ENCODE results near the gene MTREX.
A peak's percentile ranks its signal among the peaks of the same experiment; 100 is the strongest.

MTREX gene

DNA sequence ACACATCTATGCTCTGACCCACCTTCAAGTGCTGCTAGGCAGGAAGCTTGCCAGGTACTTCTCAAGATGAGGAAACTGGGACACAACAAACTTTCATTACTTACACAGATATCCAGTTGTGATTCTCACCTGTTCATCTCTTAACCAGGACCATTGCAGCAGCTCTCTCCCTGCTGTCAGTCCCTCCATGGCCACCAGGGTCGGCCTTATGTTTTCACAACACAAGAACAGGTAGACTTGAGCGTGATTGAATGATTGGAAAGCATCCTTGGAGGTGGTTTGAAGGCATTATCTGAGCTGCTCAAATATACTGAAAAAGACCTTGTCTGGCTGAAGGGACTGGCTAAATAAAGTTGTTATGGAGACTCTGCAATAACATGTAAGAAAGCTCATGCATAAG lies 94.4 kb downstream of the MTREX start:
- H3K36me3 ChIP-seq (replicated peaks): peaks cover 11% of the 10 kb centered on the region
- TF ChIP-seq, protein P1, sequence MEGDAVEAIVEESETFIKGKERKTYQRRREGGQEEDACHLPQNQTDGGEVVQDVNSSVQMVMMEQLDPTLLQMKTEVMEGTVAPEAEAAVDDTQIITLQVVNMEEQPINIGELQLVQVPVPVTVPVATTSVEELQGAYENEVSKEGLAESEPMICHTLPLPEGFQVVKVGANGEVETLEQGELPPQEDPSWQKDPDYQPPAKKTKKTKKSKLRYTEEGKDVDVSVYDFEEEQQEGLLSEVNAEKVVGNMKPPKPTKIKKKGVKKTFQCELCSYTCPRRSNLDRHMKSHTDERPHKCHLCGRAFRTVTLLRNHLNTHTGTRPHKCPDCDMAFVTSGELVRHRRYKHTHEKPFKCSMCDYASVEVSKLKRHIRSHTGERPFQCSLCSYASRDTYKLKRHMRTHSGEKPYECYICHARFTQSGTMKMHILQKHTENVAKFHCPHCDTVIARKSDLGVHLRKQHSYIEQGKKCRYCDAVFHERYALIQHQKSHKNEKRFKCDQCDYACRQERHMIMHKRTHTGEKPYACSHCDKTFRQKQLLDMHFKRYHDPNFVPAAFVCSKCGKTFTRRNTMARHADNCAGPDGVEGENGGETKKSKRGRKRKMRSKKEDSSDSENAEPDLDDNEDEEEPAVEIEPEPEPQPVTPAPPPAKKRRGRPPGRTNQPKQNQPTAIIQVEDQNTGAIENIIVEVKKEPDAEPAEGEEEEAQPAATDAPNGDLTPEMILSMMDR (IDR thresholded peaks at IDR 0.05; ENCODE audit: low read depth, low read length, missing control alignments): peak; percentile 51
- H3K27me3 ChIP-seq (replicated peaks): no peaks in the 10 kb centered on the region
- no peak overlapping the region for H3K4me3 ChIP-seq (ENCODE audit: low read depth, low read length)
- no peak overlapping the region for H3K27ac ChIP-seq
- DNase-seq: no peak
- in situ Hi-C loops (cut with HindIII; ENCODE audit: low pct_ligation_motif_present, low sequenced_read_pairs): no loop called here

DNA sequence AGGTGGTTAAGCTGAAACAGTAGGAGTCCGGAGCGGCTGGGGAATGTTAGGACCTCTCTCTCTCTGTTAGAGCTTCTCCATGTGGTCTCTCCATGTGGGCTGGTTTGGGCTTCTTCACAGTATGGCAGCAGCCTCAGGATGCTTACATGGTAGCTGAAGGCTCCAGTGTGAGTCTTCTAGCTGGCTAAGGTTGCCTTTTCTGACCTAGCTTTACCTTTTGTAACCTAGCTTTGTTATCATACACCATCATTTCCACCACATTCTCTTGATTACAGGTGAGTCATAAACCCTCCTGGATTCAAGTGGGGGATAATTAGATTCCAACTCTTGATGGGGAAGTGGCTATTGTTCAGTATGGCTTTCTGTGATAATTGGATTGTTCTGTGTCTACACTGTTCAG lies 98.5 kb downstream of the MTREX start:
- in situ Hi-C loops (cut with HindIII; ENCODE audit: low pct_ligation_motif_present, low sequenced_read_pairs): no loop called here
- Histone ChIP-seq H3K27ac (no peak overlapping the region), H3K36me3 (replicated peaks) (peaks cover 8% of the 10 kb centered on the region), H3K4me3 (ENCODE audit: low read depth, low read length) (no peak overlapping the region), H3K27me3 (replicated peaks) (no peaks in the 10 kb centered on the region)
- TF ChIP-seq, protein P1 (IDR thresholded peaks at IDR 0.05; ENCODE audit: low read depth, low read length, missing control alignments): no peak
- no peak for DNase-seq

DNA sequence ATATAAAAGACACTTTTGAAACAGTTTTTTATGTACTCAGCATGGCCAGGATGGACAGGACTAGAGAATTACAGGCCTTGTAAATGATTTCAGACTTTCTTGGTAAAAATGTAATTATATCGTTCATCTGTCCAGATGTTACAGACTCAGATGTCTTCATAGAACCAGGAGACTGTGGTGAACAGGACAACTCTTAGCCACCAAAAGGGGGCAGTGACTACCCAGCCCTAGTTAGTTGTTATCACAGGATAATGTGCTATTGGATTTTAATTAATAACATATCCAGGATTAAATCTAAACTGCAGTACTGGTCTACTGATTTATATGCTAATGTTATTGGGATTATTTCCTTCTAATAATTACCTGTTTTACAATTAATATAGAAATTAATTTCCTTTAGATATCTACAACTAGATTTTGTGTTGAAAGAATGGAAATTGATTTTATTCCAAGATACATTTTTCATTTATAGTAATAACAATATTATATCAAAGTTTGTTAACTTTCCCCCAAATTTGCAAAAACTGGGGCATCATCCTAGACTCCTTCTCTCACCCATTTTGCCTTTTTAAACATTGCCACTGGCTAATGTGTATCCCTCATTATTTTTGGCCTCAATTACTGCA lies 99.4 kb downstream of the MTREX start:
- in situ Hi-C loops (cut with HindIII; ENCODE audit: low pct_ligation_motif_present, low sequenced_read_pairs): no loop called here
- Histone ChIP-seq H3K27ac (no peak overlapping the region), H3K4me3 (ENCODE audit: low read depth, low read length) (no peak overlapping the region), H3K27me3 (replicated peaks) (no peaks in the 10 kb centered on the region), H3K36me3 (replicated peaks) (peaks cover 7% of the 10 kb centered on the region)
- DNase-seq: peak; percentile 40
- TF ChIP-seq, protein P1 (IDR thresholded peaks at IDR 0.05; ENCODE audit: low read depth, low read length, missing control alignments): peak; percentile 84

DNA sequence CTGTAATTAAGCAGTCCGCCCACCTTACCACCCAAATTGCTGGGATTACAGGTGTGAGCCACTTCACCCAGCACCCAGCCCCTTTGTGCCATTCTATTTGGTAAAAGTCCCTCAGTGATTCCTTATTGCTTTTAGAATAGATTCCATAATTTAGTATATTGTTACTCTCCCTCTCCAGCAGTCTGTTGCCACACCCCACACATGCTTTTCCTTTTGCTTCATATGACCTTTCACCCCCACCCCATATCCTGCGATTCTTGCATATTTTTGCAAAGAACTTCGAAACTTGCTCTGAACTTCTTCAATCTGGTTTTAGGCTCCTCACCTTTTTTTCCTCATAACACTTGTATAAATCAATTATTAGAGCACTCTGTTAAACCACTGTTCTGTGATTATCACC lies 100.2 kb downstream of the MTREX start:
- TF ChIP-seq, protein P1 (IDR thresholded peaks at IDR 0.05; ENCODE audit: low read depth, low read length, missing control alignments): no peak
- in situ Hi-C loops (cut with HindIII; ENCODE audit: low pct_ligation_motif_present, low sequenced_read_pairs): no loop called here
- H3K36me3 ChIP-seq (replicated peaks): peaks cover 7% of the 10 kb centered on the region
- DNase-seq: no peak
- H3K27ac ChIP-seq: no peak overlapping the region
- no peak overlapping the region for H3K4me3 ChIP-seq (ENCODE audit: low read depth, low read length)
- H3K27me3 ChIP-seq (replicated peaks): no peaks in the 10 kb centered on the region

DNA sequence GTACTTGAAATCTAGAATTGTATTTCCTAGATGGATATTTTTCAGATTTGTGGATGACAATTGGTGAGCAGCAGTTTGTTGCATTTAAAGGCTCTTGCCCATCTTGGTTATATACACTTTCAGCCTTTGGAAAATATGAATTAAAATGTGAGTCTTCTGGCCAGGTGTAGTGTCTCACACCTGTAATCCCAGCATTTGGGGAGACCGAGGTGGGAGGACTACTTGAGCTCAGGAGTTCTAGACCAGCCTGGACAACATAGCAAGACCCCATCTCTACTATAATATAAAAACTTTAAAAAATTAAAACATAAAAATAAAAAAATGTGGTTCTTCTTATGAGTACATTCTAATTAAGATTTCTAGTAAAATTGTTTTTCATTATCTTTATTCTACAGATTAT lies 102.0 kb downstream of the MTREX start:
- DNase-seq: no peak
- H3K4me3 ChIP-seq (ENCODE audit: low read depth, low read length): no peak overlapping the region

More for the DNA sequence above, 102.0 kb downstream of the MTREX start:
- TF ChIP-seq, protein P1 (IDR thresholded peaks at IDR 0.05; ENCODE audit: low read depth, low read length, missing control alignments): no peak
- Histone ChIP-seq H3K27me3 (replicated peaks) (no peaks in the 10 kb centered on the region), H3K27ac (no peak overlapping the region), H3K36me3 (replicated peaks) (peaks cover 5% of the 10 kb centered on the region)
- in situ Hi-C loops (cut with HindIII; ENCODE audit: low pct_ligation_motif_present, low sequenced_read_pairs): no loop called here
